Measurements from ENCODE around the gene ELSPBP1.
"Not testable (repeated sequence)": the region's sequence is repeated elsewhere in the genome, so short reads cannot be mapped to it uniquely, and the experiment has no call there.

The ELSPBP1 gene

DNA sequence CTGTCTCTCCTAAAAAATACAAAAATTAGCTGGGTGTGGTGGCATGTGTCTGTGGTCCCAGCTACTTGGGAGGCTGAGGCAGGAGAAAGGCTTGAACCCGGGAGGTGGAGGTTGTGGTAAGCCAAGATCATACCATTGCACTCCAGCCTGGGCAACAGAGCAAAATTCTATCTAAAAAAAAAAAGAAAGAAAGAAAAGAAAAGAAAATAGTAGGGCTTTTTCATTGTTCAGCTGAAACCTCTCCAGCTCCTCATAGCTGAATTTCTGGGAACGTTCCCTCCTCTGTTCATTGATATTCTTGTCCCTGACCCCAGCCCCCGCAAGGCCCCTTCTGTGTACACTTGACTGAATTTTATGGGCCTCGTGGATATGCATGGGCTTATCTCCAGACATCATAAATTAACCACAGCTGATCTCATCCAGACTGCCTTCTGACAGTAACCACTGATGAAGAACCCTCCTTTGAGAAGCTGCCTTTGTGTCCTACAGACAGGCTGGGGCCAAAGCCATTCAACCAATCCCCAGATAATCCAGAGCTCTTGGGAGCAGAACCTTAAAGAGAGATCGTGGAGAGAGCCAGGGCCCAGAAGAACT, at the start of gene ELSPBP1:
Gene ELSPBP1, plus strand, starts transcription at position 424 of the 594 bp plus-strand sequence. CDS start 14,036 bp downstream, outside the sequence.
- no peak for DNase-seq (ENCODE audit: low read depth in 2 of 2)

DNA sequence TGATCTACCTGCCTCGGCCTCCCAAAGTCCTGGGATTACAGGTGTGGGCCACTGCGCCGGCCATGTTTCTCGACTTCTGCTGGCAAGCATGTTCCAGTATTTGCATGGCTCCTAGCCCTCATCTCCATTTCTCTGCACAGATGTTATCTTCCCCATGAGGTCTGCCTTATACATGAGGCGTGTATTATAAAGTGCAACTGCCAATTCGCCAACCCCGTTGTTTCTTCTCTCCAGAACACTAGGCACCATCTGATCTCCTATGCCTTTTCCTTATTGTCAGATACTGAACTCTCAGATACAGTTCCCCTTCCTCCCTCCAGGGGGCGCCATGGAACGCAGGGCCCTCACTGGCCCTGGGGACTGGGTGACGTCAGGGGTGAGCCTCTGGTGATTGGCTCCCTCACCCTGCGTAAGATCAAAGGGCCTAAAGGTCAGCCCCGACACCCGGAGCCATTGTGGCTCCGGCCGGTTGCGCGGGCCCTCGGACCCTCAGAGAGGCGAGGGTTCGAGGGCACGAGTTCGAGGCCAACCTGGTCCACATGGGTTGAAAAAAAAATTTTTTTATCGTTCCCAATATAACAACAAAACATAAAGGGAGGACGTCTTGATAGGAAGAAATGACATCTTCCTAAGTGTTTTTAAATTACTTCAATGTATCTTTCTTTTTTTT, 44.4 kb upstream of the ELSPBP1 start:
- DNase-seq (ENCODE audit: low read depth in 2 of 2) = not testable (repeated sequence)

- DNase-seq (ENCODE audit: low read depth in 2 of 2) = not testable (repeated sequence)
Observed at GRCh38 chr19:47952132-47952531, 42.3 kb upstream of the ELSPBP1 start.

GRCh38 chr19:47955936-47956335, 38.5 kb upstream of the ELSPBP1 start:
- DNase-seq (ENCODE audit: low read depth in 2 of 2) = not testable (repeated sequence)

- no peak for DNase-seq (ENCODE audit: low read depth in 2 of 2)
Observed at GRCh38 chr19:47973529-47973928, 20.9 kb upstream of the ELSPBP1 start.

DNA sequence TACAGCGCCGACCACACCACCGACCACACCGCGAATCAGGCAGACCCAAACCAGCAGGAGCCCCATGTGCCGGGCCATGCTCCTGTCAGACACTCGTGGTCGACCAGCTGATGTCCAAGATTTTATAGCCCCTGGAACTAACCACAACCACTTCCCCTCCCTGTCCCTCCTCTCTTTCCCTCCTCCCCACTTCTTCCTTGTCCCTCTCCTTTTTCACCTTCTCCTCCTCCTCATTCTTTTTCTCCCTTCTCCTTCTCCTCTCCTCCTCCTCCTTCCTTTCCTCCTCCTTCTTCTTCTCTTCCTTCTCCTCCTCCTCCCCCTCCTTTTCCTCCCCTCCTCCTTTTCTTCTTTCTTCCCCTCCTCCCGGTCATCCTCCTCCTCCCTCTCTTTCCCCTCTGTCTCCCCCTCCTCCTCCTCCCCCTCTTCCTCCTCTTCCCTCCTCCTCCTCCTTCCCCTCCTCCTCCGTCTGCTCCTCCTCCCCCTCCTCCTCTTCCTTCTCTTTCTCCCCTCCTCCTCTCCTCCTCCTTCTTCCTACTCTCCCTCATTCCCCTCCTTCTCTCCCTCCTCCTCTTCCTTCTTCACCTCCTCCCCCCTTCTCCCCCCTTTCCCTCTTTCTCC, 3.1 kb upstream of the ELSPBP1 start:
- DNase-seq (ENCODE audit: low read depth in 2 of 2) = no peak

- DNase-seq (ENCODE audit: low read depth in 2 of 2) = no peak
Observed at GRCh38 chr19:47992070-47992469, 2.4 kb upstream of the ELSPBP1 start, which contains the start of gene BSPH1. TSS of gene BSPH1 (minus strand) at chr19:47992170. CDS start at chr19:47992081, 89 bp downstream.

DNA sequence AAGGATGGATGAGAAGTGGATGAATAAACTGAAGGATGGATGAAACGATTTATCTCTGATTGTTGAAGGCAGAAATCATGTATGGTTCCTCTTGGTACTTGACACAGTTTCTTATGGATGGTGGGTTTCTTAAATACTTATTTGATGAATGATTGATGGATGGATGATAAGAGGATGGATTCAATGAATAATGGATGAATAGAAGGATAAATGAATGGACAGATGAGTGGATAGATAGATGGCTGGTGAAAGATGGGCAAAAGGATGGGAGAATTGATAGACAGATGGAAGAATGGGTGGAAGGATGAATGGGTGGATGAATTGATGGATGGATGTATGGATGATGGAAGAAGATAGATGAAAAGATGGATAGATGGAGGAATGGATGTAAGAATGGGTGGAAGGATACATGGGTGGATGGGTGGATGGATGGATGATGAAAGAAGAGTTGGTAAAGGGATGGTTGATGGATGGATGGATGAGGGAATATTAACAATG, 1.8 kb downstream of the ELSPBP1 start:
- DNase-seq (ENCODE audit: low read depth in 2 of 2) = no peak

DNA sequence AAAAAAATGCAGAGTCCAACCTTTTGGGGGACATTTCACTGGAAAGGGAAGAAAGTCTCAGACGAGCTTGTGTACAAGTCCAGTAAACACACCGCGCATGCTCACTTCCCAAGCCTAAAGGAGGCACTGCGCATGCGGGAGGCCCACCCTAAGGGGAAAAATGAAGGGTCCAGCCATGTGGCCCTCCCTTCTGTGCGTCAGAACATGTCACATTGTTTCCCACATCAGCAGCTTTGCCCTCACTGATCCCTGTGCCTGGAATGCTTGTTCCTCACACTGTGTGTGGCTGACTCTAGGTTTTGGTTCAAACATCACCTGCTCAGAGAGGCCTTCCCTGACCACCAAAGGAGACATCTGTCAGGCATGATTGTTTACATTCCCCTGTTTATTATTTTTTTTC, 4.4 kb downstream of the ELSPBP1 start:
- no peak for DNase-seq (ENCODE audit: low read depth in 2 of 2)

DNA sequence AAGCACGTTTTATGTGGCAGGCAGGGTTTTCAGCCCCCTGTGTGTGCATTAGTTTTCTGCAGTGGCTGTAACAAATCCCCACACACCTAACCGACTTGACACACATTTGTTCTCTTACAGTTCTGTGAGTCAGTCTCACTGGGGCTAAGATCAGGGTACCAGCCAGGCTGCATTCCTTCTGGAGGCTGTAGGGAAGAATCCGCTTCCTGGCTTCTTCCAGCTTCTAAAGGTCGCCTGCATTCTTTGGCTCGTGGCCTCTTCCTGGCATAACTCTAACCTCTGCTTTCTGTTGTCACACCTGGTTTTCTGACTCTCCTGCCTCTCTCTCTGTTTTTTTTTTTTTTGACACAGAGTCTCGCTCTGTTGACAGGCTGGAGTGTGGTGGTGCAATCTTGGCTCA, 6.4 kb downstream of the ELSPBP1 start:
- no peak for DNase-seq (ENCODE audit: low read depth in 2 of 2)

DNA sequence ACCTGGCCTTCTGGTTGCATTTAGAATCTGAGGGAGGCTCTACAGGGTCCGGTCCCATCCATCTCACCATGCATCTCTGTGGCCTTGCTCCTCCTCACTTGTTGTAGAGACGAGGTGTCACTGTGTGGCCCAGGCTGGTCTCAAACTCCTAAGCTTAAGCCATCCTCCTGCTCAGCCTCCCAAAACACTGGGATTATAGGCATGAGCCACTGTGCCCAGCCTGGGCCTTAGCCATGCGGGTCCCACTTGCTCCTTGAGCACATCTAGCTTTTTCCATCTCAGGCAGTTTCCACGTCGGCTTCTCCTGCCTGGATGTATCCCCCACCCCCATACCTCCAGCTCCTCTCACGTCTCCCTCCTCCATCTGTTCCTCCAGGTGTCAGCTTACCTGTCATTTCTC, 9.8 kb downstream of the ELSPBP1 start:
- DNase-seq (ENCODE audit: low read depth in 2 of 2) = no peak

DNA sequence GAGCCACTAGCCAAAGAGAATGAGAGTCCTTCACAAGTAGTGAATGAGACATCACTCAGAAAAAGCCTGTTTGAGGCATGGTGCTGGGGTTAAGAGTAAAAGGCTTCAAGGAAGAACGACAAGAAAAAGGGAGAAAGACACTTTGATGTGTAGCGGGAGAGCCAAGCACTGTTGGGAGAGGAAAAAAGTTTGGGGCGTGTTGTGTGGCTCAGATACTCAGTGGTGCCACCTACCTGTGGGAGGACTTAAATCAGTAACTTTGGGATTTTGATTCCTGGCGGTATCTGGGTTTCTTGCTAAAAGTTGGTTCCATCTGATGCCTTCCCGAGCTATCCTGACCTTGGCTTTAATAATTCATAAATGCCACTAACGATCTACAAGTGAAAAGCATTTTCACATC, 12.3 kb downstream of the ELSPBP1 start:
- no peak for DNase-seq (ENCODE audit: low read depth in 2 of 2)

DNA sequence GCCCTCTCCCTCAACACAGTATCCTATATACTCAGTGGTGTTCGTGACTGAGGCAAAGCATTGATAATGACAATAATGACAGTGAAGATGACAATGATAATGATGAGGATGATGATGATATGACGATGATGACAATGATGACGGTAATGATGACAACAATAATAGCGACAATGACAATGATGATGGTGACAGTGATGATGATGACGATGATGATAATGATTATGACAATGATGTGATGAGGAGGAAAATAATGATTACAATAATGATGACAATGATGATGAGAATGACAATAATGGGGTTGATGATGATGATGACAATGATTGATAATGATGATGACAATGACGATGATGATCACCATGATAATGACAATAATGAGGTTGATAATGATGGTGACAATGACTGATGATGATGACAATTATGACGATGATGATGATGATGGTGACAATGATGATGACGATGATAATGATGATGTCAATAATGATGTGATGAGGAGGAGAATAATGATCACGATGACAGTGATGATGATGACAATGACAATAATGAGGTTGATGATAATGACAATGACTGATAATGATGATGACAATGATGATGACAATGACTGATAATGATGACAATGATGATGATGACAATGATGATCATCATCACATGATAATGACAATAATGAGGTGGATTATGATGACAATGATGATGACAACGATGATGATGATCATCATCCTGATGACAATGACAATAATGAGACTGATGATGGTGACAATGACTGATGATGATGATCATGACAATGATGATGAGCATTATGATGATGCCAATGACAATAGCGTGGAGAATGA, 16.7 kb downstream of the ELSPBP1 start:
- no peak for DNase-seq (ENCODE audit: low read depth in 2 of 2)

- DNase-seq (ENCODE audit: low read depth in 2 of 2) = no peak
Observed at GRCh38 chr19:48020686-48021085, 26.3 kb downstream of the ELSPBP1 start.

DNA sequence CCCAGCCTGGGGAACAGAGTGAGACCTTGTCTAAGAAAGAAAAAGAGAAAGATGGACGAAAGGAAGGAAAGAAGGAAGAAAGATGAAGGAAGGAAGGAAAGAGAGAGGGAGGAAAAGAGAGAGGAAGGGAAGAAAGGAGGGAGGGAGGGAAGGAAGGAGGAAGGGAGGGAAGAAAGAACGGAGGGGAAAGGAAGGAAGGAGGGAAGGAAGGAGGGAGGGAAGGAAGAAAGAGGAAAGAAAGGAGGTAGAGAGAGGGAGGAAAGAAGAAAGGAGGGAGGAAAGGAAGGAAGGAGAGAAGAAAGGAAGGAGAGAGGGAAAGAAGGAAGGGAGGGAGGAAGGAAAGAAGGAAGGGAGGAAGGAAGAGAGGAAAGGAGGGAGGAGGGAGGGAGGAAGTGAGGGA, 28.6 kb downstream of the ELSPBP1 start:
- DNase-seq (ENCODE audit: low read depth in 2 of 2) = no peak

GRCh38 chr19:48023518-48023917, 29.1 kb downstream of the ELSPBP1 start:
- no peak for DNase-seq (ENCODE audit: low read depth in 2 of 2)

- DNase-seq (ENCODE audit: low read depth in 2 of 2) = no peak
Observed at GRCh38 chr19:48025480-48025879, 31.0 kb downstream of the ELSPBP1 start.

DNA sequence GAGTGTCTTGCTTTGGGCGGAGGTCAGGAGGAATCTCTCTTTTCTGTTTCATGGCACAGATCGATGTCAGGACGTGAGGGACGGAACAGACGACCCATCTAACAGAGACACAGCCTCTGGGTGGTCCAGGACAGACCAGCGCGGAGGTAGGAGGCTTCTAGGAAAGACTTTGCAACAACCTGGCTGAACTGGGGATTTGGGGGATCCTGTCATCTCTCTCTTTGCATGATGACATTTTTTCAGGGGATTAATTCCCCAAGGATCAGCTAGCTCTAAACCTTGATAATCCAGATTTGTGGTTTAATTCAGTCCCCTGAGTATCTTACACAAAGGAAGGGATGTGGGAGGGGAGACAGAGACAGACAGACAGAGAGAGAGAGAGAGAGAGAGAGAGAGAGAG, 35.0 kb downstream of the ELSPBP1 start:
- DNase-seq (ENCODE audit: low read depth in 2 of 2) = no peak

- DNase-seq (ENCODE audit: low read depth in 2 of 2) = no peak
Observed at GRCh38 chr19:48030073-48030472, 35.6 kb downstream of the ELSPBP1 start.

DNA sequence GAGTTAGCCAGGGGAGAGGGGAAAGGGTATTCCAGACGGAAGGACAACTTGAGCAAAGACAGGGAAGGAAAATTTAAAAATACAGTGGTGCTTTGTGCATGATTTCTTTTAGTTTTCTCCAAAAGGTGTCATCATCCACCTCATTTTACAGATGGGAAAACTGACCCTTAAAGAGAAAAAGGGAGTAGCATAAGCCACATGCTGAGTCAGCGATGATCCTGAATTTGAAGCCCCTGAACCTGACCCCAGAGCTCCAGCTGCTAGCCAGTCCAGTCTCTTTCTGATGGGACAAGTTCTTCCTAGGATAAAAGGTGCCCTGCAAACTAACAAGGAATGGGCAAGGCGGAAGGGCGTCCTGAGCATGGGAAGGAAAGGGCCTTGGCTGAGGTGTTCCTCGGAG, 39.2 kb downstream of the ELSPBP1 start:
- DNase-seq (ENCODE audit: low read depth in 2 of 2) = no peak

DNA sequence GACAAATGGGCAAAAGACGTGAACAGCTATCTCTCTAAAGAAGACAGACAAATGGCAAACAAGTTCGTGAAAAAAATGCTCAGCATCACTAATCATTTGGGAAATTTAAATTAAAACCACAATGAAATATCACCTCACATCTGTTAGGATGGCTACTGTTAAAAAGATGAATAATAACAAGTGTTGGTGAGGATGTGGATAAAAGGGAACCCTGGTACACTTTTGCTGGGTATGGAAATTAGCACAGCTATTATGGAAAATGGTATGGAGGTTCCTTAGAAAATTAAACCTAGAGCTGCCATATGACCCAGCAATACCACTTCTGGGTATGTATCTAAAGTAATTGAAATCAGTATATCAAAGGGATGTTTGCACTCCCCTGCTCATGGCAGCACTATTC, 42.3 kb downstream of the ELSPBP1 start:
- DNase-seq (ENCODE audit: low read depth in 2 of 2) = no peak
